ENCODE results near the gene TMOD2. TPM values are rescaled to one million over a fixed set of nuclear protein-coding genes. Genes with fewer than 3 reads are reported as not detected.

TMOD2 gene
- total and polyA plus RNA-seq, 11 donors, result 1.3 to 10.9 (median 6.1) TPM

GRCh38 chr15:51714911-51715310 lies 36.5 kb upstream of the TMOD2 start:
- no peaks in the 10 kb centered on the region for H3K9me3 ChIP-seq
- H3K36me3 ChIP-seq, result no peaks in the 10 kb centered on the region
- intact Hi-C loops (cut with DNase I), result loop anchor here in 2 of 10 donors (5.0 to 10.0 kb wide), 2 partner anchors 37 to 60 kb away; partner anchors contain the start of gene TMOD2 (in 1 of the 2)
- no peak overlapping the region for H3K4me3 ChIP-seq
- no peak for DNase-seq
- H3K27ac ChIP-seq, result no peak overlapping the region
- no peaks in the 10 kb centered on the region for H3K4me1 ChIP-seq
- ATAC-seq, result no peak
- 67 to 92% (median 82%) methylated on average over 1 of the region's 1 CpG for WGBS, 4 donors
- H3K27me3 ChIP-seq, result no peaks in the 10 kb centered on the region
- TF ChIP-seq CTCF (IDR thresholded peaks at IDR 0.05), result no peak
- no peak for TF ChIP-seq POLR2A (IDR thresholded peaks at IDR 0.05)

- Histone ChIP-seq H3K27me3 (no peaks in the 10 kb centered on the region), H3K4me1 (peaks cover 0 to 14% (median 5%) of the 10 kb centered on the region in 12 donors), H3K27ac (no peak overlapping the region), H3K9me3 (no peaks in the 10 kb centered on the region), H3K36me3 (peaks cover 0 to 17% (median 0%) of the 10 kb centered on the region in 9 donors), H3K4me3 (no peak overlapping the region)
- no peak for DNase-seq
- TF ChIP-seq CTCF (IDR thresholded peaks at IDR 0.05), result no peak
- TF ChIP-seq POLR2A (IDR thresholded peaks at IDR 0.05), result no peak
- no peak for ATAC-seq
- intact Hi-C loops (cut with DNase I), result loop anchor here in 2 of 10 donors (5.0 to 10.0 kb wide), 2 partner anchors 34 to 57 kb away; partner anchors contain the start of gene TMOD2 (in 1 of the 2)
- 59 to 67% (median 65%) methylated on average over 4 of the region's 4 CpGs for WGBS, 4 donors
Observed at GRCh38 chr15:51718219-51718618, 33.2 kb upstream of the TMOD2 start.

- Histone ChIP-seq H3K9me3 (no peaks in the 10 kb centered on the region), H3K4me1 (peaks cover 0 to 14% (median 5%) of the 10 kb centered on the region in 12 donors), H3K27ac (no peak overlapping the region), H3K4me3 (no peak overlapping the region), H3K27me3 (no peaks in the 10 kb centered on the region), H3K36me3 (peaks cover 0 to 17% (median 0%) of the 10 kb centered on the region in 9 donors)
- intact Hi-C loops (cut with DNase I), result loop anchor here in 2 of 10 donors (5.0 to 10.0 kb wide), 2 partner anchors 34 to 56 kb away; partner anchors contain the start of gene TMOD2 (in 1 of the 2)
- TF ChIP-seq CTCF (IDR thresholded peaks at IDR 0.05) (no peak), POLR2A (IDR thresholded peaks at IDR 0.05) (no peak)
- ATAC-seq, result no peak
- DNase-seq, result no peak
- WGBS, 4 donors, result 76 to 86% (median 81%) methylated on average over 3 of the region's 3 CpGs
Observed at GRCh38 chr15:51718746-51719145, 32.7 kb upstream of the TMOD2 start.

- intact Hi-C loops (cut with DNase I), result no loop called here
- no peak overlapping the region for H3K27ac ChIP-seq
- no peaks in the 10 kb centered on the region for H3K9me3 ChIP-seq
- H3K4me3 ChIP-seq, result no peak overlapping the region
- no peak for ATAC-seq
- no peak for DNase-seq
- TF ChIP-seq POLR2A (IDR thresholded peaks at IDR 0.05), result no peak
- TF ChIP-seq CTCF (IDR thresholded peaks at IDR 0.05), result no peak
- WGBS, 4 donors, result 84 to 87% (median 86%) methylated on average over 8 of the region's 8 CpGs
- H3K4me1 ChIP-seq, result peaks cover 0 to 28% (median 16%) of the 10 kb centered on the region in 12 donors
- H3K27me3 ChIP-seq, result no peaks in the 10 kb centered on the region
- H3K36me3 ChIP-seq, result peaks cover 0 to 19% (median 5%) of the 10 kb centered on the region in 9 donors
Observed at GRCh38 chr15:51720201-51720995, 31.0 kb upstream of the TMOD2 start.

Data from heart left ventricle (tissue), 16 donors.